ENCODE results near the gene PDZD8.

DNA sequence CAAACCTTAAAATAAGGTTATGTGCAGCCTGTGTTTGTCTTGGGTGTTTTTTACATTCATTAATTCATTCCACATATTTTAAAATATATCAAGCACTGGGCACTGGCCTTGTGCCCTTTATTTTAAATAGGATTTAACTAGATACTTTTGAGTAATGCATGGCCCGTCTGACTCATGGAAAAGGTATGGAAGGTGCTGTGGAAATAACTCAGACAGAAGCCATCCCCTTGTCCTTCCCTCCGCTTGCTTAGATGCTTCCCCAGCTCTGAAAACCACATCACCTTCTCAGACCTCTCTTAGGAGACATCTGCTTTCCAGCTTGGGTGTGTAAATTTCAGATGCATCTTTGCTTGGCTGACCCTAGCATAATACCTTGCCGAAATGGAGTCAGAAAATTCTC, 103.8 kb downstream of the PDZD8 start:
- TF ChIP-seq EP300 (IDR thresholded peaks at IDR 0.05) = no peak
- TF ChIP-seq, protein P1, sequence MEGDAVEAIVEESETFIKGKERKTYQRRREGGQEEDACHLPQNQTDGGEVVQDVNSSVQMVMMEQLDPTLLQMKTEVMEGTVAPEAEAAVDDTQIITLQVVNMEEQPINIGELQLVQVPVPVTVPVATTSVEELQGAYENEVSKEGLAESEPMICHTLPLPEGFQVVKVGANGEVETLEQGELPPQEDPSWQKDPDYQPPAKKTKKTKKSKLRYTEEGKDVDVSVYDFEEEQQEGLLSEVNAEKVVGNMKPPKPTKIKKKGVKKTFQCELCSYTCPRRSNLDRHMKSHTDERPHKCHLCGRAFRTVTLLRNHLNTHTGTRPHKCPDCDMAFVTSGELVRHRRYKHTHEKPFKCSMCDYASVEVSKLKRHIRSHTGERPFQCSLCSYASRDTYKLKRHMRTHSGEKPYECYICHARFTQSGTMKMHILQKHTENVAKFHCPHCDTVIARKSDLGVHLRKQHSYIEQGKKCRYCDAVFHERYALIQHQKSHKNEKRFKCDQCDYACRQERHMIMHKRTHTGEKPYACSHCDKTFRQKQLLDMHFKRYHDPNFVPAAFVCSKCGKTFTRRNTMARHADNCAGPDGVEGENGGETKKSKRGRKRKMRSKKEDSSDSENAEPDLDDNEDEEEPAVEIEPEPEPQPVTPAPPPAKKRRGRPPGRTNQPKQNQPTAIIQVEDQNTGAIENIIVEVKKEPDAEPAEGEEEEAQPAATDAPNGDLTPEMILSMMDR (IDR thresholded peaks at IDR 0.05) = no peak
